ENCODE results near the gene ZNF728.

- TF ChIP-seq POLR2AphosphoS5 (IDR thresholded peaks at IDR 0.05) (no peak), CTCF (IDR thresholded peaks at IDR 0.05) (no peak)
Measured at GRCh38 chr19:23052349-23052748, 49.4 kb upstream of the ZNF728 start.
